Ovary (tissue), 9 donors: ENCODE results near the gene SYNGR4. TPM values are rescaled to one million over a fixed set of nuclear protein-coding genes. Genes with fewer than 3 reads are reported as not detected.

ENCODE experiments used
- DNase-seq, 5 donors: peaks; one replicate each; pipeline ENCODE4 v3.0.0-alpha.2; 2019 to 2020
- H3K27ac ChIP-seq, 2 donors: fragments of 200-600 bp; one replicate each; pipeline versions ENCODE4 v1.5.1 to v1.8.0; 2019 to 2022
- H3K27me3 ChIP-seq: fragments of 200-600 bp; one replicate; pipeline ENCODE4 v1.8.0; 2022
- H3K36me3 ChIP-seq: fragments of 200-600 bp; sonication (generic); one replicate; pipeline ENCODE4 v1.5.1; 2019
- H3K4me1 ChIP-seq: one replicate; pipeline ENCODE4 v1.8.1; 2013; ENCODE audit warnings: mild to moderate bottlenecking, moderate library complexity; ENCODE audit not compliant: insufficient read depth
- H3K4me3 ChIP-seq: fragments of 200-600 bp; sonication (generic); one replicate; pipeline ENCODE4 v1.5.1; 2017
- H3K9me3 ChIP-seq, 2 donors: fragments of 200-600 bp in 1 of 2; sonication (generic) in 1 of 2; one replicate each; pipeline versions ENCODE4 v1.5.1 to v1.8.1; 2013 to 2019; ENCODE audit warnings: mild to moderate bottlenecking in 1 of 2, moderate library complexity in 1 of 2
- CTCF ChIP-seq, 3 donors: fragments of 450-650 bp in 2 of 3; fragments of 200-600 bp in 1 of 3; IDR thresholded peaks; one replicate each; pipeline versions ENCODE4 v1.5.1 to v1.8.0; 2016 to 2022; ENCODE audit warnings: antibody characterized with exemption in 3 of 3, mild to moderate bottlenecking in 1 of 3
- EP300 ChIP-seq: sonication (generic); formaldehyde crosslinking; IDR thresholded peaks from one replicate; pipeline ENCODE4 v1.6.1; 2017; ENCODE audit warnings: antibody characterized with exemption
- POLR2A ChIP-seq: fragments of 450-650 bp; IDR thresholded peaks from one replicate; pipeline ENCODE4 v1.6.1; 2017; ENCODE audit warnings: antibody characterized with exemption, mild to moderate bottlenecking, moderate library complexity
- WGBS, 3 donors: extraction: QIAGEN DNeasy Blood & Tissue Kit in 1 of 3; methylation state at CpG; one replicate each; pipeline versions ENCODE4 v1.1.5 to v1.1.7; 2013 to 2017; 5-methylcytosine and 5-hydroxymethylcytosine counted together
- intact Hi-C, 4 donors: fragments of 100-400 bp; cut with DNase I; formaldehyde crosslinking; loops; one replicate each; pipeline versions ENCODE4 v1.11.0 to v1.15.1; 2022 to 2023
- polyA plus RNA-seq, 2 donors: library from polyadenylated mRNA; stranded (reverse); fragments of 200-250 nt in 1 of 2; fragments of 350-450 nt in 1 of 2; fragmentation: Illumina TruSeq in 1 of 2; extraction: RNeasy Lipid Tissue Mini Kit (QIAGEN cat#74804) in 1 of 2; gene quantifications; one replicate each; pipeline ENCODE4 v1.2.3, GENCODE V29; 2013 to 2014
- total RNA-seq, 7 donors: library from RNA; depleted of rRNA in 2 of 7; stranded (reverse); fragments of >200 nt in 2 of 7; fragmentation: NEBNext Ultra II Directional in 3 of 7; extraction: Animal tissue kit (Norgen Biotek cat#: 25700) in 3 of 7; gene quantifications; one replicate each; pipeline versions ENCODE4 v1.1.0 to v1.2.4, GENCODE V29; 2016 to 2023
- donor health status: DM: no; HTN: no; CAD: no; lungs with moderate emphysema.
- donor health status: DM: no; HTN: no; CAD: no.
- donor health status: Bipolar disorder and iron deficiency.
- donor health status: DM: yes; HTN: yes; CAD: no.
- donor health status: DM: no; HTN: no; CAD: no.
- donor health status: DM: yes; HTN: yes; CAD: no.

Gene SYNGR4
- total and polyA plus RNA-seq, 9 donors: not detected

GRCh38 chr19:48373567-48373966 is 9.4 kb downstream of the SYNGR4 start:
- no peaks in the 10 kb centered on the region for H3K9me3 ChIP-seq
- no peaks in the 10 kb centered on the region for H3K27me3 ChIP-seq
- no peaks in the 10 kb centered on the region for H3K4me1 ChIP-seq
- intact Hi-C loops: no loop called here
- no peak overlapping the region for H3K27ac ChIP-seq
- TF ChIP-seq CTCF (IDR thresholded peaks at IDR 0.05) (no peak), POLR2A (no peak), EP300 (no peak)
- H3K36me3 ChIP-seq: no peaks in the 10 kb centered on the region
- H3K4me3 ChIP-seq: no peak overlapping the region
- no peak for DNase-seq
- WGBS, 3 donors: 80 to 90% (median 89%) methylated on average over 11 of the region's 11 CpGs

GRCh38 chr19:48378194-48378570 is 14.0 kb downstream of the SYNGR4 start:
- H3K9me3 ChIP-seq: no peaks in the 10 kb centered on the region
- H3K4me1 ChIP-seq: no peaks in the 10 kb centered on the region
- intact Hi-C loops: no loop called here
- no peak overlapping the region for H3K4me3 ChIP-seq
- H3K27ac ChIP-seq: no peak overlapping the region
- no peak for TF ChIP-seq CTCF (IDR thresholded peaks at IDR 0.05)
- TF ChIP-seq POLR2A: no peak
- no peak for TF ChIP-seq EP300
- 86 to 91% (median 88%) methylated on average over 10 of the region's 10 CpGs for WGBS, 3 donors
- no peak for DNase-seq
- H3K27me3 ChIP-seq: no peaks in the 10 kb centered on the region
- no peaks in the 10 kb centered on the region for H3K36me3 ChIP-seq

GRCh38 chr19:48379058-48379457 is 14.9 kb downstream of the SYNGR4 start:
- Histone ChIP-seq H3K9me3 (no peaks in the 10 kb centered on the region), H3K36me3 (no peaks in the 10 kb centered on the region), H3K4me3 (no peak overlapping the region), H3K4me1 (no peaks in the 10 kb centered on the region), H3K27ac (no peak overlapping the region), H3K27me3 (no peaks in the 10 kb centered on the region)
- DNase-seq: no peak
- intact Hi-C loops: no loop called here
- TF ChIP-seq CTCF (IDR thresholded peaks at IDR 0.05): no peak
- TF ChIP-seq EP300: no peak
- TF ChIP-seq POLR2A: no peak
- 75 to 82% (median 77%) methylated on average over 5 of the region's 5 CpGs for WGBS, 3 donors

GRCh38 chr19:48381178-48381950 is 17.2 kb downstream of the SYNGR4 start:
- DNase-seq: no peak
- no peaks in the 10 kb centered on the region for H3K27me3 ChIP-seq
- no peaks in the 10 kb centered on the region for H3K9me3 ChIP-seq
- TF ChIP-seq CTCF (IDR thresholded peaks at IDR 0.05) (no peak), EP300 (no peak), POLR2A (no peak)
- no peak overlapping the region for H3K4me3 ChIP-seq
- no peak overlapping the region for H3K27ac ChIP-seq
- WGBS, 3 donors: 80 to 83% (median 81%) methylated on average over 11 of the region's 11 CpGs
- no peaks in the 10 kb centered on the region for H3K4me1 ChIP-seq
- intact Hi-C loops: no loop called here
- H3K36me3 ChIP-seq: no peaks in the 10 kb centered on the region
